Measurements from ENCODE around the gene FAM13B.

DNA sequence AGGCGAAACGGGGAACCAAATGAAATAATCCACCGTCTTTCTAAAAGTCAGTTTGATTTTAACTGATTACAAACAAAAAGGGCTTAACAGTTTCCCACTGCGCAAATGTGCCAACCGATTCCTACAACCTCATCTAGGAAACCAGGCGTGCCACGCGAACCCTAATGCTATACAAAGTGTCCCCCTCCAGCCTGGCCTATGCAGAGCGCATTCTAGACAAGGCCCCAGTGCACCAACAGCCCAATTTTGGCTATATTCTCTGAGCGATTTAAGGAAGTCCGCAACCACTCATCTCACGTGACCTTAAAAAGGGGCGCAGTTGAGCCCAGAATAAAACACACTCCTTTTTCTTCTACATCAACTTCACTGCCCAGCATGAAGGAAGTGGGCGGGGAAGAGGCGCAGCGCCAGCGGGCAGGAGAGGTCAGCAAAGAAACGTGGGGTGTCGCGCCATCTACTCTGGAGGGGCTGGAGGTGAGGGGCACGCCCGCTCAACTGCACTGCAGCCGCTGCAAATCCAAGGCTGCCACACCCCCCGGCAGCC, 779 bp downstream of the FAM13B start:
- TF ChIP-seq, protein P1, sequence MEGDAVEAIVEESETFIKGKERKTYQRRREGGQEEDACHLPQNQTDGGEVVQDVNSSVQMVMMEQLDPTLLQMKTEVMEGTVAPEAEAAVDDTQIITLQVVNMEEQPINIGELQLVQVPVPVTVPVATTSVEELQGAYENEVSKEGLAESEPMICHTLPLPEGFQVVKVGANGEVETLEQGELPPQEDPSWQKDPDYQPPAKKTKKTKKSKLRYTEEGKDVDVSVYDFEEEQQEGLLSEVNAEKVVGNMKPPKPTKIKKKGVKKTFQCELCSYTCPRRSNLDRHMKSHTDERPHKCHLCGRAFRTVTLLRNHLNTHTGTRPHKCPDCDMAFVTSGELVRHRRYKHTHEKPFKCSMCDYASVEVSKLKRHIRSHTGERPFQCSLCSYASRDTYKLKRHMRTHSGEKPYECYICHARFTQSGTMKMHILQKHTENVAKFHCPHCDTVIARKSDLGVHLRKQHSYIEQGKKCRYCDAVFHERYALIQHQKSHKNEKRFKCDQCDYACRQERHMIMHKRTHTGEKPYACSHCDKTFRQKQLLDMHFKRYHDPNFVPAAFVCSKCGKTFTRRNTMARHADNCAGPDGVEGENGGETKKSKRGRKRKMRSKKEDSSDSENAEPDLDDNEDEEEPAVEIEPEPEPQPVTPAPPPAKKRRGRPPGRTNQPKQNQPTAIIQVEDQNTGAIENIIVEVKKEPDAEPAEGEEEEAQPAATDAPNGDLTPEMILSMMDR (IDR thresholded peaks at IDR 0.05), result no peak
- no peak for TF ChIP-seq POLR2A (IDR thresholded peaks at IDR 0.05)
